GM06990 (cell line): ENCODE results near the gene ANXA3.

Source experiments
- DNase-seq: peaks from one replicate; pipeline ENCODE4 v3.0.0-alpha.2; 2011; ENCODE audit not compliant: insufficient read length; ENCODE audit errors: extremely low read depth
- H3K27me3 ChIP-seq: replicated peaks from 2 replicates; pipeline ENCODE4 v1.6.0; 2011; ENCODE audit warnings: low read length; ENCODE audit not compliant: control insufficient read depth, insufficient read depth
- H3K36me3 ChIP-seq: 2 replicates; pipeline ENCODE4 v1.5.1; 2011; ENCODE audit warnings: low read length; ENCODE audit not compliant: control insufficient read depth, insufficient read depth
- H3K4me3 ChIP-seq: replicated peaks from 2 replicates; pipeline ENCODE4 v1.5.1; 2011; ENCODE audit warnings: low read depth, mild to moderate bottlenecking, control low read depth, low read length
- TF ChIP-seq, protein P1 (sequence below): IDR thresholded peaks from 2 replicates; pipeline ENCODE4 v1.5.1; 2011; ENCODE audit warnings: low read length, control low read depth, mild to moderate bottlenecking, inconsistent platforms; ENCODE audit not compliant: insufficient read depth, poor library complexity, severe bottlenecking

Gene ANXA3

GRCh38 chr4:78525559-78525958 lies 26.0 kb upstream of the ANXA3 start:
- Histone ChIP-seq H3K36me3 (no peaks in the 10 kb centered on the region), H3K4me3 (no peak overlapping the region)
- TF ChIP-seq, protein P1, sequence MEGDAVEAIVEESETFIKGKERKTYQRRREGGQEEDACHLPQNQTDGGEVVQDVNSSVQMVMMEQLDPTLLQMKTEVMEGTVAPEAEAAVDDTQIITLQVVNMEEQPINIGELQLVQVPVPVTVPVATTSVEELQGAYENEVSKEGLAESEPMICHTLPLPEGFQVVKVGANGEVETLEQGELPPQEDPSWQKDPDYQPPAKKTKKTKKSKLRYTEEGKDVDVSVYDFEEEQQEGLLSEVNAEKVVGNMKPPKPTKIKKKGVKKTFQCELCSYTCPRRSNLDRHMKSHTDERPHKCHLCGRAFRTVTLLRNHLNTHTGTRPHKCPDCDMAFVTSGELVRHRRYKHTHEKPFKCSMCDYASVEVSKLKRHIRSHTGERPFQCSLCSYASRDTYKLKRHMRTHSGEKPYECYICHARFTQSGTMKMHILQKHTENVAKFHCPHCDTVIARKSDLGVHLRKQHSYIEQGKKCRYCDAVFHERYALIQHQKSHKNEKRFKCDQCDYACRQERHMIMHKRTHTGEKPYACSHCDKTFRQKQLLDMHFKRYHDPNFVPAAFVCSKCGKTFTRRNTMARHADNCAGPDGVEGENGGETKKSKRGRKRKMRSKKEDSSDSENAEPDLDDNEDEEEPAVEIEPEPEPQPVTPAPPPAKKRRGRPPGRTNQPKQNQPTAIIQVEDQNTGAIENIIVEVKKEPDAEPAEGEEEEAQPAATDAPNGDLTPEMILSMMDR: no peak

DNA sequence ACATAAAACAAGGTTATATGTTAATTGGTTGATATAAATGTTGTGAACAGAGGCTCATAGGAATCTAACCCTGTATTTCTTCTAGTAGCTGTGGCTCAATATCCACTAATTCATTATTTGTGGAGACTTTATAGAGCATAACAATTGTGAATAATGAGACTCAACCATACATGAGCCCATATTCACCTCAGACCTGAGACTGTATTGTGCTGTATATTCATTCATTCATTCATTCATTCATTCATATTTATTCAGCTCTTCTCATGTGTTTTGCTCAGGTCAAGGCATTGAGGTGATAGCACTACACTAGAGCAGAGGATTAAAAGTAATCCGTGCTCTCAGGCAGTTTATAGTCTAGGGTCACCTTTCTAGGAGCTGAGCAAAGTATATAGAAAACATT lies 24.5 kb upstream of the ANXA3 start:
- H3K27me3 ChIP-seq: no peaks in the 10 kb centered on the region; the same call in none of the 2 replicates
- DNase-seq: no peak
- H3K4me3 ChIP-seq: no peak overlapping the region
- TF ChIP-seq, protein P1: no peak
- no peaks in the 10 kb centered on the region for H3K36me3 ChIP-seq

More at GRCh38 chr4:78525559-78525958, 26.0 kb upstream of the ANXA3 start:
- no peaks in the 10 kb centered on the region; the same call in none of the 2 replicates for H3K27me3 ChIP-seq
- DNase-seq: no peak

DNA sequence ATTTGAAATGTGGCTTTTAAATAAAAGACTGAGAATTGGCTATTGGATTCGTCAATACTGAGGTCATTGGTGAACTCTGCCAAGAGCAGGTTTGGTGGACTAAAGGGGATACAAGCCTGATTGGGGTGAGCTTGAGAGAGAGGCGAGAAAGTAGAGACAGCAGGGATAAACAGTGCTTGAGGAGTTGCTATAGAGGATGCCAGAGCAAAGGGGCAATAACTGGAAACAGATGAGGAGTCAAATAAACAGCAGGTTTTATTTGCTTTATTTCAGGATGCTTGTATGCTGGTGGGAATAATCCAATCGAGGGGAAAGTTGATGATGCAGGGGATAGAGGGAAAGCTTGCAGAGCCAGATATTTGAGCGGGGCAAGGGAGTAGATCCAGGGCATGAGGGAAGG lies 24.0 kb upstream of the ANXA3 start:
- no peak overlapping the region for H3K4me3 ChIP-seq
- DNase-seq: no peak
- TF ChIP-seq, protein P1: no peak
- H3K36me3 ChIP-seq: no peaks in the 10 kb centered on the region
- H3K27me3 ChIP-seq: no peaks in the 10 kb centered on the region; the same call in none of the 2 replicates

DNA sequence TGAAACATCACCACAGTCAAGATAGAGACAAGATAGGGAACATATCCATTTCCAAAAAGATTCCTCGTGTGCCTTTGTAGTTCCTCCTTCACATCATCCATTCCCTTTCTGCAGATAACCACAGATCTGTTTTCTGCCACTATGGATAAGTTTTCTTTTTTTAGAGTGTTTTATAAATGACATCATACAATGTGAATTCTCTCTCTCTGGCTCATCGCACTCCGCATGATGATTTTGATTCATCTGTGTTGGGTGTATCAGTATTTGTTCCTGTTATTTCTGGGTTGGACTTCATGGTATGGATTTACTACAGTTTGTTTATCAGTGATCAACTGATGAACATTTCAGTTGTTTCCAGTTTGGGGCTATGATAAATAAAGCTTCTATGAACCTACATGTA lies 23.2 kb upstream of the ANXA3 start:
- DNase-seq: no peak
- Histone ChIP-seq H3K27me3 (no peaks in the 10 kb centered on the region; the same call in none of the 2 replicates), H3K36me3 (no peaks in the 10 kb centered on the region), H3K4me3 (no peak overlapping the region)
- TF ChIP-seq, protein P1: no peak

GRCh38 chr4:78529569-78530209 lies 21.9 kb upstream of the ANXA3 start:
- H3K27me3 ChIP-seq: no peaks in the 10 kb centered on the region; the same call in 1 of the 2 replicates
- TF ChIP-seq, protein P1: no peak
- H3K4me3 ChIP-seq: no peak overlapping the region
- H3K36me3 ChIP-seq: no peaks in the 10 kb centered on the region
- DNase-seq: no peak
